Suprapubic skin (tissue), 4 donors: ENCODE measurements around the gene SLC8A1. TPM values are rescaled to one million over a fixed set of nuclear protein-coding genes. Genes with fewer than 3 reads are reported as not detected.

Source experiments
- DNase-seq, 2 donors: peaks; one replicate each; pipeline ENCODE4 v3.0.0-alpha.2; 2019; ENCODE audit warnings: low spot score in 2 of 2
- H3K27ac ChIP-seq: fragments of 200-600 bp; sonication (generic); one replicate; pipeline ENCODE4 v1.5.1; 2019
- H3K27me3 ChIP-seq: fragments of 200-600 bp; sonication (generic); one replicate; pipeline ENCODE4 v1.5.1; 2019
- H3K36me3 ChIP-seq: fragments of 200-600 bp; sonication (generic); one replicate; pipeline ENCODE4 v1.5.1; 2019
- H3K4me1 ChIP-seq: fragments of 200-600 bp; sonication (generic); one replicate; pipeline ENCODE4 v1.5.1; 2019
- H3K4me3 ChIP-seq: fragments of 200-600 bp; sonication (generic); one replicate; pipeline ENCODE4 v1.5.1; 2019; ENCODE audit warnings: mild to moderate bottlenecking
- H3K9me3 ChIP-seq: fragments of 200-600 bp; sonication (generic); one replicate; pipeline ENCODE4 v1.5.1; 2019
- CTCF ChIP-seq, 2 donors: fragments of 200-600 bp in 1 of 2; fragments of 450-650 bp in 1 of 2; sonication (generic) in 1 of 2; IDR thresholded peaks; one replicate each; pipeline ENCODE4 v1.5.1; 2016 to 2019; ENCODE audit warnings: antibody characterized with exemption in 2 of 2, mild to moderate bottlenecking in 1 of 2, moderate library complexity in 1 of 2
- EP300 ChIP-seq: sonication (generic); formaldehyde crosslinking; IDR thresholded peaks from one replicate; pipeline ENCODE4 v1.6.1; 2017; ENCODE audit warnings: antibody characterized with exemption
- POLR2A ChIP-seq, 2 donors: fragments of 450-650 bp; IDR thresholded peaks; one replicate each; pipeline ENCODE4 v1.6.1; 2017; ENCODE audit warnings: antibody characterized with exemption in 2 of 2, mild to moderate bottlenecking in 2 of 2, moderate library complexity in 2 of 2
- POLR2AphosphoS5 ChIP-seq, 3 donors: sonication (generic); formaldehyde crosslinking; IDR thresholded peaks; one replicate each; pipeline ENCODE4 v1.6.1; 2017; ENCODE audit warnings: antibody characterized with exemption in 3 of 3
- WGBS: methylation state at CpG from one replicate; pipeline ENCODE4 v1.1.5; 2018; 5-methylcytosine and 5-hydroxymethylcytosine counted together
- total RNA-seq, 4 donors: library from RNA; depleted of rRNA; stranded (reverse); fragments of >200 nt; gene quantifications; one replicate each; pipeline ENCODE4 v1.1.0, GENCODE V29; 2016

The SLC8A1 gene
- total RNA-seq, 4 donors from 2014 or later, result 2.4 to 14.4 (median 9.9) TPM

GRCh38 chr2:40261042-40261441 is 190.8 kb downstream of the SLC8A1 start:
- DNase-seq, result no peak
- WGBS, result 84% methylated on average over 2 of the region's 2 CpGs
- H3K36me3 ChIP-seq, result no peaks in the 10 kb centered on the region

GRCh38 chr2:40260437-40260836 is 191.5 kb downstream of the SLC8A1 start:
- Histone ChIP-seq H3K9me3 (no peaks in the 10 kb centered on the region), H3K27ac (no peak overlapping the region), H3K4me3 (no peak overlapping the region), H3K4me1 (no peaks in the 10 kb centered on the region), H3K36me3 (no peaks in the 10 kb centered on the region), H3K27me3 (no peaks in the 10 kb centered on the region)
- no peak for DNase-seq
- TF ChIP-seq EP300 (no peak), POLR2A (IDR thresholded peaks at IDR 0.05) (no peak), POLR2AphosphoS5 (IDR thresholded peaks at IDR 0.05) (no peak), CTCF (IDR thresholded peaks at IDR 0.05) (no peak)
- 58% methylated on average over 2 of the region's 2 CpGs for WGBS

More at GRCh38 chr2:40261042-40261441, 190.8 kb downstream of the SLC8A1 start:
- Histone ChIP-seq H3K9me3 (no peaks in the 10 kb centered on the region), H3K4me1 (no peaks in the 10 kb centered on the region), H3K4me3 (no peak overlapping the region), H3K27ac (no peak overlapping the region), H3K27me3 (no peaks in the 10 kb centered on the region)
- no peak for TF ChIP-seq EP300

- TF ChIP-seq EP300, result no peak
- no peak for TF ChIP-seq CTCF (IDR thresholded peaks at IDR 0.05)
- TF ChIP-seq POLR2AphosphoS5 (IDR thresholded peaks at IDR 0.05), result no peak
- TF ChIP-seq POLR2A (IDR thresholded peaks at IDR 0.05), result no peak
- 64% methylated on average over 1 of the region's 1 CpG for WGBS
- Histone ChIP-seq H3K27ac (no peak overlapping the region), H3K4me3 (no peak overlapping the region), H3K4me1 (no peaks in the 10 kb centered on the region), H3K36me3 (no peaks in the 10 kb centered on the region), H3K27me3 (no peaks in the 10 kb centered on the region), H3K9me3 (no peaks in the 10 kb centered on the region)
- DNase-seq, result no peak
Observed at GRCh38 chr2:40259900-40260299, 192.0 kb downstream of the SLC8A1 start.

- no peaks in the 10 kb centered on the region for H3K36me3 ChIP-seq
- TF ChIP-seq CTCF (IDR thresholded peaks at IDR 0.05) (no peak), POLR2A (IDR thresholded peaks at IDR 0.05) (no peak), EP300 (no peak), POLR2AphosphoS5 (IDR thresholded peaks at IDR 0.05) (no peak)
Observed at GRCh38 chr2:40258135-40258457, 193.8 kb downstream of the SLC8A1 start.

GRCh38 chr2:40257340-40258134 is 194.4 kb downstream of the SLC8A1 start:
- H3K4me1 ChIP-seq, result no peaks in the 10 kb centered on the region
- DNase-seq, result no peak
- 78% methylated on average over 7 of the region's 7 CpGs for WGBS
- TF ChIP-seq CTCF (IDR thresholded peaks at IDR 0.05) (no peak), POLR2A (IDR thresholded peaks at IDR 0.05) (no peak), EP300 (no peak), POLR2AphosphoS5 (IDR thresholded peaks at IDR 0.05) (no peak)
- H3K36me3 ChIP-seq, result no peaks in the 10 kb centered on the region
- H3K4me3 ChIP-seq, result no peak overlapping the region
- no peaks in the 10 kb centered on the region for H3K9me3 ChIP-seq
- no peaks in the 10 kb centered on the region for H3K27me3 ChIP-seq
- H3K27ac ChIP-seq, result no peak overlapping the region

More at GRCh38 chr2:40258135-40258457, 193.8 kb downstream of the SLC8A1 start:
- Histone ChIP-seq H3K4me3 (no peak overlapping the region), H3K9me3 (no peaks in the 10 kb centered on the region), H3K27me3 (no peaks in the 10 kb centered on the region), H3K27ac (no peak overlapping the region), H3K4me1 (no peaks in the 10 kb centered on the region)
- no peak for DNase-seq
- 66% methylated on average over 4 of the region's 4 CpGs for WGBS
